Measurements from ENCODE around the gene OR2A5. TPM values are rescaled to one million over a fixed set of nuclear protein-coding genes. Genes with fewer than 3 reads are reported as not detected.
A peak's percentile ranks its signal among the peaks of the same experiment; 100 is the strongest.
"Not testable (repeated sequence)": the region's sequence is repeated elsewhere in the genome, so short reads cannot be mapped to it uniquely, and the experiment has no call there.

Gene OR2A5
- total and polyA plus RNA-seq, 9 of the 15 experiments (the other 6 are each of a cell fraction or from before 2014, with no cell fraction given): not detected

- no peak overlapping the region for H3K4me2 ChIP-seq (ENCODE audit: insufficient read depth, low read length)
- H3K9me3 ChIP-seq (replicated peaks; ENCODE audit: control insufficient read depth, insufficient read depth, low read depth, low read length): peaks cover 8% of the 10 kb centered on the region
- in situ Hi-C loops (cut with MboI) (no loop called here), intact Hi-C loops (cut with micrococcal nuclease) (no loop called here)
- peak; percentile 54 for TF ChIP-seq ZFP36 (IDR thresholded peaks at IDR 0.05; ENCODE audit: low read depth, low read length, partially characterized antibody)
- no peak for TF ChIP-seq EZH2 (IDR thresholded peaks at IDR 0.05; ENCODE audit: borderline replicate concordance, low read depth, low read length)
- 0 out of 3 replicates have a peak, but pooled peaks of 1 of the 2 experiments have one; percentile 32 for TF ChIP-seq CBX3 (IDR thresholded peaks at IDR 0.05; ENCODE audit: borderline replicate concordance in 1 of 2, low read length in 2 of 2)
- TF ChIP-seq NFE2 (IDR thresholded peaks at IDR 0.05; ENCODE audit: low read depth): no peak
- H2AFZ ChIP-seq (ENCODE audit: low read depth, low read length): no peak overlapping the region
- H3K4me1 ChIP-seq (replicated peaks in 1 of 2; ENCODE audit: control insufficient read depth in 2 of 2, insufficient read depth in 2 of 2, low read length in 2 of 2): no peaks in the 10 kb centered on the region
- no peaks in the 10 kb centered on the region for H3K36me3 ChIP-seq (ENCODE audit: control insufficient read depth, insufficient read depth, low read length)
- 0% methylated on average over 2 of the region's 2 CpGs for WGBS (ENCODE audit: insufficient coverage, low coverage, missing lambda C conversion rate)
- no peak for DNase-seq (ENCODE audit: extremely low read depth in 1 of 4, low spot score in 3 of 4)
- ChIA-PET CTCF (ENCODE audit: low intra/inter-chr PET ratio) (no interaction called here), POLR2A (no interaction called here)
- no peak overlapping the region for H3K4me3 ChIP-seq
- no peaks in the 10 kb centered on the region for H3K9me1 ChIP-seq (ENCODE audit: control insufficient read depth, insufficient read depth, low read length)
- H3K9ac ChIP-seq (ENCODE audit: insufficient read depth in 1 of 2, low read depth in 2 of 2, low read length in 2 of 2): no peak overlapping the region
- FAIRE-seq: no peak
- no peaks in the 10 kb centered on the region for H3K79me2 ChIP-seq (ENCODE audit: control insufficient read depth, insufficient read depth, low read length)
- BruUV-seq (replicated peaks): no TSS peak
- no peak overlapping the region for H3K27ac ChIP-seq (ENCODE audit: extremely low read depth, low read depth, low read length)
- no peaks in the 10 kb centered on the region for H4K20me1 ChIP-seq (replicated peaks; ENCODE audit: control insufficient read depth, insufficient read depth, low read length)
- H3K27me3 ChIP-seq (ENCODE audit: control insufficient read depth in 2 of 2, insufficient read depth in 2 of 2, low read length in 2 of 2): no peaks in the 10 kb centered on the region
- no peak for ATAC-seq
Measured at GRCh38 chr7:144009361-144009760, 39.4 kb upstream of the OR2A5 start.

GRCh38 chr7:144010061-144010460, 38.7 kb upstream of the OR2A5 start:
- H4K20me1 ChIP-seq (replicated peaks; ENCODE audit: control insufficient read depth, insufficient read depth, low read length); H3K9ac ChIP-seq (ENCODE audit: insufficient read depth in 1 of 2, low read depth in 2 of 2, low read length in 2 of 2); DNase-seq (ENCODE audit: extremely low read depth in 1 of 4, low spot score in 3 of 4); intact Hi-C loops (cut with micrococcal nuclease); BruUV-seq (replicated peaks); H3K36me3 ChIP-seq (ENCODE audit: control insufficient read depth, insufficient read depth, low read length); POLR2A ChIA-PET; CTCF ChIA-PET (ENCODE audit: low intra/inter-chr PET ratio); H3K27me3 ChIP-seq (ENCODE audit: control insufficient read depth in 2 of 2, insufficient read depth in 2 of 2, low read length in 2 of 2); H3K27ac ChIP-seq (ENCODE audit: extremely low read depth, low read depth, low read length); H3K79me2 ChIP-seq (ENCODE audit: control insufficient read depth, insufficient read depth, low read length); H3K9me3 ChIP-seq (replicated peaks; ENCODE audit: control insufficient read depth, insufficient read depth, low read depth, low read length); ATAC-seq; H2AFZ ChIP-seq (ENCODE audit: low read depth, low read length); H3K4me3 ChIP-seq; H3K4me2 ChIP-seq (ENCODE audit: insufficient read depth, low read length); H3K9me1 ChIP-seq (ENCODE audit: control insufficient read depth, insufficient read depth, low read length); FAIRE-seq; H3K4me1 ChIP-seq (replicated peaks in 1 of 2; ENCODE audit: control insufficient read depth in 2 of 2, insufficient read depth in 2 of 2, low read length in 2 of 2); in situ Hi-C loops (cut with MboI): not testable (repeated sequence)

- H3K4me3 ChIP-seq; DNase-seq (ENCODE audit: extremely low read depth in 1 of 4, low spot score in 3 of 4); H3K4me2 ChIP-seq (ENCODE audit: insufficient read depth, low read length); H2AFZ ChIP-seq (ENCODE audit: low read depth, low read length); H3K4me1 ChIP-seq (replicated peaks in 1 of 2; ENCODE audit: control insufficient read depth in 2 of 2, insufficient read depth in 2 of 2, low read length in 2 of 2); in situ Hi-C loops (cut with MboI); H3K27ac ChIP-seq (ENCODE audit: extremely low read depth, low read depth, low read length); H3K9ac ChIP-seq (ENCODE audit: insufficient read depth in 1 of 2, low read depth in 2 of 2, low read length in 2 of 2); FAIRE-seq; POLR2A ChIA-PET; CTCF ChIA-PET (ENCODE audit: low intra/inter-chr PET ratio); H3K27me3 ChIP-seq (ENCODE audit: control insufficient read depth in 2 of 2, insufficient read depth in 2 of 2, low read length in 2 of 2); H3K9me1 ChIP-seq (ENCODE audit: control insufficient read depth, insufficient read depth, low read length); ATAC-seq; H4K20me1 ChIP-seq (replicated peaks; ENCODE audit: control insufficient read depth, insufficient read depth, low read length); BruUV-seq (replicated peaks); H3K79me2 ChIP-seq (ENCODE audit: control insufficient read depth, insufficient read depth, low read length); intact Hi-C loops (cut with micrococcal nuclease); H3K36me3 ChIP-seq (ENCODE audit: control insufficient read depth, insufficient read depth, low read length); H3K9me3 ChIP-seq (replicated peaks; ENCODE audit: control insufficient read depth, insufficient read depth, low read depth, low read length): not testable (repeated sequence)
- 0% methylated on average over 1 of the region's 1 CpG for WGBS (ENCODE audit: insufficient coverage, low coverage, missing lambda C conversion rate)
Measured at GRCh38 chr7:144010821-144011220, 37.9 kb upstream of the OR2A5 start.

All from K562 (cell line).